GM18951 (cell line): ENCODE data around the gene NKAIN4.

Source experiments
- POLR2A ChIP-seq: IDR thresholded peaks from 4 replicates; pipeline ENCODE4 v1.6.1; 2011; ENCODE audit warnings: mild to moderate bottlenecking; ENCODE audit not compliant: insufficient read length, insufficient read depth; ENCODE audit errors: extremely low read depth
- in situ Hi-C: fragments of 300-500 bp; cut with MboI; formaldehyde crosslinking; loops from one replicate; pipeline ENCODE4 v1.12.0; 2022; ENCODE audit warnings: low sequenced_read_pairs, mixed read lengths, inconsistent platforms; ENCODE audit not compliant: unreplicated experiment

NKAIN4 gene

GRCh38 chr20:63238031-63238430, 16.2 kb downstream of the NKAIN4 start:
- in situ Hi-C loops, result no loop called here

GRCh38 chr20:63236116-63236837, 18.0 kb downstream of the NKAIN4 start:
- in situ Hi-C loops, result no loop called here
- TF ChIP-seq POLR2A, result no peak

More at GRCh38 chr20:63238031-63238430, 16.2 kb downstream of the NKAIN4 start:
- TF ChIP-seq POLR2A, result no peak

- in situ Hi-C loops, result no loop called here
- no peak for TF ChIP-seq POLR2A
Observed at GRCh38 chr20:63235399-63235983, 18.8 kb downstream of the NKAIN4 start, which contains the start of gene BIRC7. TSS of gene BIRC7 (plus strand) at chr20:63235905. CDS start at chr20:63236097, 192 bp downstream.

GRCh38 chr20:63234693-63235398, 19.4 kb downstream of the NKAIN4 start:
- in situ Hi-C loops, result no loop called here

GRCh38 chr20:63233924-63234323, 20.3 kb downstream of the NKAIN4 start:
- TF ChIP-seq POLR2A, result no peak
- in situ Hi-C loops, result no loop called here

More at GRCh38 chr20:63234693-63235398, 19.4 kb downstream of the NKAIN4 start:
- no peak for TF ChIP-seq POLR2A

- no peak for TF ChIP-seq POLR2A
- in situ Hi-C loops, result no loop called here
Observed at GRCh38 chr20:63233061-63233344, 21.3 kb downstream of the NKAIN4 start.

GRCh38 chr20:63232235-63233060, 21.8 kb downstream of the NKAIN4 start:
- in situ Hi-C loops, result no loop called here
- TF ChIP-seq POLR2A, result no peak

- in situ Hi-C loops, result no loop called here
- TF ChIP-seq POLR2A, result no peak
Observed at GRCh38 chr20:63230800-63231268, 23.4 kb downstream of the NKAIN4 start.

GRCh38 chr20:63228806-63229205, 25.5 kb downstream of the NKAIN4 start:
- no peak for TF ChIP-seq POLR2A
- in situ Hi-C loops, result no loop called here

- in situ Hi-C loops, result no loop called here
- TF ChIP-seq POLR2A, result no peak
Observed at GRCh38 chr20:63227260-63227659, 27.0 kb downstream of the NKAIN4 start.

- no peak for TF ChIP-seq POLR2A
- in situ Hi-C loops, result no loop called here
Observed at GRCh38 chr20:63226042-63226943, 28.0 kb downstream of the NKAIN4 start.

- no peak for TF ChIP-seq POLR2A
- in situ Hi-C loops, result no loop called here
Observed at GRCh38 chr20:63225082-63225454, 29.2 kb downstream of the NKAIN4 start.
